ENCODE measurements around the gene MGMT. TPM values are rescaled to one million over a fixed set of nuclear protein-coding genes. Genes with fewer than 3 reads are reported as not detected.

The MGMT gene
- total and polyA plus RNA-seq, 2 of the 4 experiments (the other 2 are of a cell fraction) = 11.5 to 17.8 TPM

DNA sequence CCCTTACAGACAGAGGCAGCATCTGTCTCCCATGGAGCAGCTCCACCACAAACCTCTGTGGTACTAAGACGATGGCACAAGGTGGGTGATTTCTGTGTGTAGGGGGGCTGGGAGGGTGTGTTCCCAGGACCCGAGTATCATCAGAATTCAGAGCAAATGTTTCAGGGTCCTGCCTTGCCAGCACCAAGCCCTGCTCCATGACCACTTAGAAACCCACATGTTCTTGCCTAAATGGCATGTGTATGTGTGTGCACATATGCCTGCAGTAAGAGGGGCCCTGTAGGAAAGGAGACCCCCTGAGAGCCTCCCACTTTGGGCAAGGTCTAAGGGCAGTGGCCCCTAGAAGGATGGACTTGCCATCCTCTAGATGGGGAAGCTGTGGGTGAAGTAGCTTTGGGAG, 17.1 kb upstream of the MGMT start:
- ChIA-PET POLR2A (ENCODE audit: unreplicated experiment) (no interaction called here), CTCF (no interaction called here)
- H3K79me1 ChIP-seq (ENCODE audit: low read depth in 1 of 2, low read length in 2 of 2) = no peaks in the 10 kb centered on the region
- no peak overlapping the region for H2AK9ac ChIP-seq (replicated peaks; ENCODE audit: low read depth, low read length, poor library complexity)
- dilution Hi-C loops (cut with HindIII; ENCODE audit: low sequenced_read_pairs, unreplicated experiment) (no loop called here), in situ Hi-C loops (cut with MboI; ENCODE audit: low sequenced_read_pairs) (no loop called here), intact Hi-C loops (cut with micrococcal nuclease) (no loop called here)
- no peak overlapping the region for H2BK15ac ChIP-seq (ENCODE audit: low read depth, low read length)
- no peak overlapping the region for H2BK5ac ChIP-seq (ENCODE audit: low read depth, low read length, poor library complexity, severe bottlenecking)
- H3K4ac ChIP-seq (ENCODE audit: low read depth, low read length) = no peak overlapping the region
- WGBS, 2 experiments (ENCODE audit: extremely low coverage in 2 of 2, insufficient read length in 1 of 2) = no CpG with 5 or more reads among the region's 2 CpGs
- no peak overlapping the region for H3K23ac ChIP-seq (ENCODE audit: low read depth, low read length)
- H3K4me3 ChIP-seq (ENCODE audit: insufficient read depth, low read depth, low read length) = no peak overlapping the region
- H4K5ac ChIP-seq (ENCODE audit: low read depth, low read length) = no peak overlapping the region
- no peak overlapping the region for H3K9ac ChIP-seq (ENCODE audit: low read depth, low read length)
- peaks cover 2% of the 10 kb centered on the region; the same call in 1 of the 2 replicates for H3K9me3 ChIP-seq (ENCODE audit: control insufficient read depth, insufficient read depth, low read length)
- no peak overlapping the region for H3K27ac ChIP-seq (ENCODE audit: insufficient read depth, low read length)
- H3K9me1 ChIP-seq (ENCODE audit: insufficient read depth, low read length) = no peaks in the 10 kb centered on the region
- H3K36me3 ChIP-seq (ENCODE audit: control insufficient read depth, insufficient read depth, low read length) = no peaks in the 10 kb centered on the region
- ATAC-seq (ENCODE audit: low read depth) (no peak), DNase-seq (no peak)
- H3K4me2 ChIP-seq (ENCODE audit: low read depth, low read length) = no peak overlapping the region
- H4K91ac ChIP-seq (ENCODE audit: insufficient read depth, low read depth, low read length) = no peak overlapping the region
- no peak for TF ChIP-seq RFX5 (IDR thresholded peaks at IDR 0.05; ENCODE audit: low read depth, low read length)
- TF ChIP-seq SMC3 (IDR thresholded peaks at IDR 0.05; ENCODE audit: low read depth, low read length) = no peak
- TF ChIP-seq, protein P1, sequence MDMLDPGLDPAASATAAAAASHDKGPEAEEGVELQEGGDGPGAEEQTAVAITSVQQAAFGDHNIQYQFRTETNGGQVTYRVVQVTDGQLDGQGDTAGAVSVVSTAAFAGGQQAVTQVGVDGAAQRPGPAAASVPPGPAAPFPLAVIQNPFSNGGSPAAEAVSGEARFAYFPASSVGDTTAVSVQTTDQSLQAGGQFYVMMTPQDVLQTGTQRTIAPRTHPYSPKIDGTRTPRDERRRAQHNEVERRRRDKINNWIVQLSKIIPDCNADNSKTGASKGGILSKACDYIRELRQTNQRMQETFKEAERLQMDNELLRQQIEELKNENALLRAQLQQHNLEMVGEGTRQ (IDR thresholded peaks at IDR 0.05; ENCODE audit: low read depth, low read length) = no peak
- TF ChIP-seq MXI1 (IDR thresholded peaks at IDR 0.05; ENCODE audit: borderline replicate concordance, low read depth, low read length) = no peak
- no peak for TF ChIP-seq CTCF (conservative IDR thresholded peaks at IDR 0.05; ENCODE audit: low read depth, low read length)
- TF ChIP-seq CEBPB (IDR thresholded peaks at IDR 0.05; ENCODE audit: low read depth, low read length) = no peak
- no peak for TF ChIP-seq MAZ (IDR thresholded peaks at IDR 0.05; ENCODE audit: borderline replicate concordance, low read depth, low read length)
- TF ChIP-seq RCOR1 (IDR thresholded peaks at IDR 0.05; ENCODE audit: insufficient replicate concordance, low read length) = no peak
- TF ChIP-seq RAD21 (IDR thresholded peaks at IDR 0.05; ENCODE audit: low read length) = no peak
- no peak overlapping the region for H3K14ac ChIP-seq (replicated peaks; ENCODE audit: low read depth, low read length)
- H3K4me1 ChIP-seq (ENCODE audit: control insufficient read depth, insufficient read depth, low read length) = no peaks in the 10 kb centered on the region
- no peak overlapping the region for H2AK5ac ChIP-seq (ENCODE audit: low read depth, low read length)
- H4K20me1 ChIP-seq (ENCODE audit: insufficient read depth, low read length) = no peaks in the 10 kb centered on the region
- no peak overlapping the region for H2BK20ac ChIP-seq (ENCODE audit: low read depth, low read length)
- no peak overlapping the region for H2BK120ac ChIP-seq (ENCODE audit: low read depth, low read length)
- H3K56ac ChIP-seq (ENCODE audit: extremely low read depth, insufficient read depth, low read length) = no peak overlapping the region
- no peak overlapping the region for H2AFZ ChIP-seq (replicated peaks; ENCODE audit: low read length, poor library complexity)
- H3K18ac ChIP-seq (ENCODE audit: low read depth, low read length) = no peak overlapping the region
- H4K8ac ChIP-seq (ENCODE audit: low read depth in 2 of 2, low read length in 2 of 2) = no peak overlapping the region
- BruUV-seq (replicated peaks) = no TSS peak
- H3K27me3 ChIP-seq (ENCODE audit: control insufficient read depth, insufficient read depth, low read length) = no peaks in the 10 kb centered on the region

Data from IMR-90 (cell line).